ENCODE results near the gene MEX3A.

DNA sequence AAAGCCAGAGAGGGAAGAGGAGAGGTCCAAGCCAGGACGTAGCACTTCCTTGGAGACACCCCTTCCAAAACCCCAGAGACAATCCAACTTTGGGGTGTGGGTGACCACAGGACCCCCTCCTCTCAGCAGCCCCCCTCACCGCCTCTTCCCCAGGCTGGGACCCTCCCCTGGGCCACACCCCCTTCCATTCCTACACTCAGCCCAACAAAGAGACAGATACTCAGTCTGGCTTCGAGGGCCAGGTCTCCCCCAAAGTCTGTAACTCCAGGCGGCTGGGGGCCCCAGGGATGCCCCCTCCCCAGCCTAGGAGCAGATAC is 1.4 kb downstream of the MEX3A start:
- no peak for TF ChIP-seq TEAD4 (IDR thresholded peaks at IDR 0.05)
- TF ChIP-seq, protein P1, sequence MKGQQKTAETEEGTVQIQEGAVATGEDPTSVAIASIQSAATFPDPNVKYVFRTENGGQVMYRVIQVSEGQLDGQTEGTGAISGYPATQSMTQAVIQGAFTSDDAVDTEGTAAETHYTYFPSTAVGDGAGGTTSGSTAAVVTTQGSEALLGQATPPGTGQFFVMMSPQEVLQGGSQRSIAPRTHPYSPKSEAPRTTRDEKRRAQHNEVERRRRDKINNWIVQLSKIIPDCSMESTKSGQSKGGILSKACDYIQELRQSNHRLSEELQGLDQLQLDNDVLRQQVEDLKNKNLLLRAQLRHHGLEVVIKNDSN (IDR thresholded peaks at IDR 0.05) = no peak
- TF ChIP-seq YY1 (IDR thresholded peaks at IDR 0.05; ENCODE audit: low read depth) = no peak
- TF ChIP-seq, protein P2, sequence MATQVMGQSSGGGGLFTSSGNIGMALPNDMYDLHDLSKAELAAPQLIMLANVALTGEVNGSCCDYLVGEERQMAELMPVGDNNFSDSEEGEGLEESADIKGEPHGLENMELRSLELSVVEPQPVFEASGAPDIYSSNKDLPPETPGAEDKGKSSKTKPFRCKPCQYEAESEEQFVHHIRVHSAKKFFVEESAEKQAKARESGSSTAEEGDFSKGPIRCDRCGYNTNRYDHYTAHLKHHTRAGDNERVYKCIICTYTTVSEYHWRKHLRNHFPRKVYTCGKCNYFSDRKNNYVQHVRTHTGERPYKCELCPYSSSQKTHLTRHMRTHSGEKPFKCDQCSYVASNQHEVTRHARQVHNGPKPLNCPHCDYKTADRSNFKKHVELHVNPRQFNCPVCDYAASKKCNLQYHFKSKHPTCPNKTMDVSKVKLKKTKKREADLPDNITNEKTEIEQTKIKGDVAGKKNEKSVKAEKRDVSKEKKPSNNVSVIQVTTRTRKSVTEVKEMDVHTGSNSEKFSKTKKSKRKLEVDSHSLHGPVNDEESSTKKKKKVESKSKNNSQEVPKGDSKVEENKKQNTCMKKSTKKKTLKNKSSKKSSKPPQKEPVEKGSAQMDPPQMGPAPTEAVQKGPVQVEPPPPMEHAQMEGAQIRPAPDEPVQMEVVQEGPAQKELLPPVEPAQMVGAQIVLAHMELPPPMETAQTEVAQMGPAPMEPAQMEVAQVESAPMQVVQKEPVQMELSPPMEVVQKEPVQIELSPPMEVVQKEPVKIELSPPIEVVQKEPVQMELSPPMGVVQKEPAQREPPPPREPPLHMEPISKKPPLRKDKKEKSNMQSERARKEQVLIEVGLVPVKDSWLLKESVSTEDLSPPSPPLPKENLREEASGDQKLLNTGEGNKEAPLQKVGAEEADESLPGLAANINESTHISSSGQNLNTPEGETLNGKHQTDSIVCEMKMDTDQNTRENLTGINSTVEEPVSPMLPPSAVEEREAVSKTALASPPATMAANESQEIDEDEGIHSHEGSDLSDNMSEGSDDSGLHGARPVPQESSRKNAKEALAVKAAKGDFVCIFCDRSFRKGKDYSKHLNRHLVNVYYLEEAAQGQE (IDR thresholded peaks at IDR 0.05; ENCODE audit: low read depth) = no peak
- TF ChIP-seq TAF1 (IDR thresholded peaks at IDR 0.05; ENCODE audit: low read depth) = no peak
- no peak for TF ChIP-seq EP300 (IDR thresholded peaks at IDR 0.05; ENCODE audit: borderline replicate concordance)
- TF ChIP-seq CREB1 (IDR thresholded peaks at IDR 0.05; ENCODE audit: low read depth) = no peak
- no peak for TF ChIP-seq TCF12 (IDR thresholded peaks at IDR 0.05; ENCODE audit: low read depth)
- TF ChIP-seq, protein P3, sequence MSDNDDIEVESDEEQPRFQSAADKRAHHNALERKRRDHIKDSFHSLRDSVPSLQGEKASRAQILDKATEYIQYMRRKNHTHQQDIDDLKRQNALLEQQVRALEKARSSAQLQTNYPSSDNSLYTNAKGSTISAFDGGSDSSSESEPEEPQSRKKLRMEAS (IDR thresholded peaks at IDR 0.05) = no peak
- no peak for TF ChIP-seq CEBPB (IDR thresholded peaks at IDR 0.05)
- TF ChIP-seq FOXM1 (IDR thresholded peaks at IDR 0.05; ENCODE audit: borderline replicate concordance, low read depth) = no peak

Measured in Ishikawa (cell line).